GM21367 (cell line): ENCODE data around the gene TIMM13.
"Not testable (repeated sequence)": the region's sequence is repeated elsewhere in the genome, so short reads cannot be mapped to it uniquely, and the experiment has no call there.

Experiments used
- ATAC-seq: cut with Tn5 transposase; IDR thresholded peaks from one replicate; pipeline ENCODE4 v1.9.1; 2021; ENCODE audit not compliant: unreplicated experiment

TIMM13 gene

DNA sequence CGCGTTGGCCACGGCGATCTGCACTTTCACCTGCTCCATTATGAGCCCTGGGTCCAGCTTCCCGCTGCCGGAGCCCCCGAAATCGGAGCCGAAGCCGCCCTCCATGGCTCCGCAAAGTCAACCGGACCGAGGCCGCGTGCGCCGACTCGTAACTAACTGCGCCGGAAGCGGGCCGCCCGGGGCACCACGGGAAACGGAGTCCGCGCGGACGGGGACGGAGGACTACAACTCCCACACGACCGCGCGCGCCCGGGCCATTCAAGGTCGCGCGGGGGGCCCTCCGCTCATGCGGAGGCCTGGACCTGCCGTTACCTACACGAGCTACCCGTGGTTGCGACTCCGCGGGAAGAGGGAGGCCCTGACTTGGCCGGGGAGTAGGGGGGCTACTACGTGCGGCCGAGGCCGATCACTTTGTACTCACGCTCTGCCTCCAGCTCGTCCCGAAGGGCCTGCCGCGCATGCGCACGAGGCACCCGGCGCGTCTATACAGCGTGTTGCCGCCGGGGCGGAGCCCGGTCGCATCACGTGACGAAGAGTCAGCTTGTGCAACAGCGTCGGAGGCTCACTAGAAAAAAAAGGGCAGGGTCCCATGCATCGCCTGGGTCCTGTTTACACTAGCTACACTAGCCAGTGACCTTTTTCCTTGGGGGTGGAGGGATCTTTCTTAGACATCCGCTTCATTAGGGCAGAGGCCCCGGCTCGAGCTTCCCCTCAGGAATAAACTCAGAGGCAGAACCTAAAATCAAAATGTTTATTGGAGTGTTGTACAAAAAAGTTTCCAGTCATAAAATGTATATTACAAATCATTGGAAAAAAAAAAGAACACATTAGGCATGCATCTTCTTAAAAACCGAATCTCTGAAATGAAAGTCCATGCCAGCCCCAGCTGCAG is at the start of gene TIMM13:
TIMM13 (minus strand) TSS at position 158 of the 892 bp plus-strand sequence; CDS start at position 105, 53 bp downstream.
- peak; percentile 59 for ATAC-seq

DNA sequence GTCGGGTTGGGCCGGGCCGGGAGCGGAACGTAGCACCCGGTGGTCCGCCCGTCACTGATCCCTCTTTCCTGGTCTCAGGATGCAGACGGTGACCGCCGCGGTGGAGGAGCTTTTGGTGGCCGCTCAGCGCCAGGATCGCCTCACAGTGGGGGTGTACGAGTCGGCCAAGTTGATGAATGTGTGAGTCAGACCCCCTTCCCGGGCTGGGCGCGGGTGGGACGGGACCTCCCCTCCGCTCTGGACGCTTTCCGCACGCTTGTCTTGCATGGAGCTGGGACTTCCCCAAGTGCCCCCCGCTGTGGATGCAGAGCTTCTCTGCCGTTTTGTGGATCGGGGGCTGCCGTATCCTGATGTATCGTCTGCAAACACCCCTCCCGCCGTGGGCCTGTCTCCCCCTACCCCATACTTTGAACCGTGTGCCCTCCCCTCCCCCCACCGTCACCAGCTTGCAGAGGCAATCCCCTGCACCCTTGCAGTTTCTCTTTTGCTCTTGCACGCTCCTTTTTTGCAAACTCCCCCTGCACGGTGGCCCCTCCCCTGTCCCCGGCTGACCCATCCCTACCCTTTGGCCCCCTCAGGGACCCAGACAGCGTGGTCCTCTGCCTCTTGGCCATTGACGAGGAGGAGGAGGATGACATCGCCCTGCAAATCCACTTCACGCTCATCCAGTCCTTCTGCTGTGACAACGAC is 49.2 kb upstream of the TIMM13 start:
- ATAC-seq = peak; percentile 5

DNA sequence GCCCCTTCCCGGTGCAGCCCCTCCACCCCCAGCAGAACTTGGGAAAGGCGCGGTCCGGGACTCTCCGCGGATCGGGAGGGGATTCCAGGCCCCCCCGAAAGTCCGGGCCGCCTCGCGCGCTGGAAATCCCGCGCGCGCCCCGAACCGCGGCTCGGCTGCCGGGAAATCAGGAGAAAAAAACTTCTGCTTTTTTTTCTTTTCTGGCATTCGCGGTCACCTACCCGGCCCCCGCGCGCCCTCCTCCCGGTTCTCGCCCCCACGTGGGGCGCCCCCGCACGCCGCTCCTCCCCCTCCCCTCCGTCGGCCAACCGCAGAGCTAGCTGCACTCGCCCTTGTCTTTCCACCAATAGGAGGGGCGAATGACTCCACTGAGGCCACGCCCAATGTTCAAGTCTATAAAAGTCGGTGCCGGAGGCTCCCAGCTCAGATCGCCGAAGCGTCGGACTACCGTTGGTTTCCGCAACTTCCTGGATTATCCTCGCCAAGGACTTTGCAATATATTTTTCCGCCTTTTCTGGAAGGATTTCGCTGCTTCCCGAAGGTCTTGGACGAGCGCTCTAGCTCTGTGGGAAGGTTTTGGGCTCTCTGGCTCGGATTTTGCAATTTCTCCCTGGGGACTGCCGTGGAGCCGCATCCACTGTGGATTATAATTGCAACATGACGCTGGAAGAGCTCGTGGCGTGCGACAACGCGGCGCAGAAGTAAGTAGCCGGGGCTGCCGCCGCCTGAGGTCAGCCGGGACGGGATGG is 48.5 kb upstream of the TIMM13 start, which contains the start of gene GADD45B:
GADD45B (plus strand) TSS at position 426 of the 749 bp plus-strand sequence; CDS start at position 658, 232 bp downstream.
- peak; percentile 33 for ATAC-seq

DNA sequence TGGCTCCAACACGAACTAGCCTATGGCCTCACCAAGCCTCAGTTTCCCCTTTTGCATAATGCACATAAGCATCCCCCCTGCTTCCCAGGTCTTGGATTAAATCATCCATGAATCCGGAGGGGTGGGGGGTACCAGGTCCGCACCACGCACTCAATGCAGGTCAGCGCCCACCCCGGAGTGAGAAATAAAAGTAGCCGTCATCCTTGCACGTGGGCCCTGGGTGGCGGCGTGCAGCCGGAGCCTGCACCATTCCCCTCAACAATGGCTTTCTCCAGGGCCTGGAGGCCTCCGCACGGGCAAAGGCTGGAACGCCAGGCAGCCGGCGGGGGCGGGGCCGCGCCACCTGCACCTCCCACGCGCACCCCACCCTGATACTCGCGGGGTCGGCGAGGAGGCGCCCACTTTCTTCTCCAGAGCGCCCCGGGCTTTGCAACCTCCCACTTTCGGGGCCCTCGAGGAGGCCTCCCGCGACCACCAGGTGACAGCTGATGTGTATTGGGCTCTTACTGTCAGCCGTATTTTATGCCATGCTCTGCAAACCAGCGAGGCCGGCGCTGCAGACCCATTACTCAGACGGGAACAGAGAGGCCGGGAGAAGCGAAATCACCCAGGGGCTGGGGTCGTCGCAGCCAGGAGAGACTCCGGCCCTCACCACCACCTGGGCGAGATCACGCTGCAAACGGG is 47.8 kb upstream of the TIMM13 start:
- no peak for ATAC-seq

DNA sequence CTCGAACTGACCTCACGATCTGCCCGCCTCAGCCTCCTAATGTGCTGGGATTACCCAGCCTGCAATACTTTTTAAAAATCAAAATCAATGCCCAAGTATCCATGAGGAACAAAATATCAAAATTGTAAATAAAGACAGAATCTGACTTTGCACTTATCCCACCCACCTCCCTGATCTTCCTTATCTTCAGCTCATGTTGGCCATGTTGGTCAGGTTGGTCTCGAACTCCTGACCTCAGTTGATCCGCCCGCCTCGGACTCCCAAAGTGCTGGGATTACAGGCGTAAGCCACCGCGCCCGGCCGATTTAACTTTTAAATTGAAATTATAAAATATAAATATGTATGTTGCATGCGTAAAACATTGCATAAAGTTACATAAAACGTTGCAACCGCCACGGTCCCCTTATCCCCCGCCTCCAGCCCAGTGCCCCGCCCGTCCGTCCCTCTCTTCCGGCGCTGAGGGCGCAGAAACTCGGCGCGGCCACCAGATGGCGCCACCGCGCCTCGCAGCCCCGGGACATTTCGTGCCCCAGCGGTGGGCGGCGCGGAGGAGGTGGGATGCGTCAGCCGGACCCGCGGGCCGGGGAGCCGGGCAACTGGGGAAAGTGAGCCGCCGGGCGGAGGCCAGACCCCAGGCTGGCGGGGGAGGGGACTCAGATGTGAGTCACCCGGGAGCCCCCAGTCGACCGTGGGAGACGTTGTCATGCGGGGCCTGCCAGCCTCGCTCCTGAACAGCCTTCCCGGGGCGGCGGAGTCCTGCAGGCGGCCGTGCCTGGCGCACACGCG is 47.0 kb upstream of the TIMM13 start:
- ATAC-seq = peak; percentile 21

DNA sequence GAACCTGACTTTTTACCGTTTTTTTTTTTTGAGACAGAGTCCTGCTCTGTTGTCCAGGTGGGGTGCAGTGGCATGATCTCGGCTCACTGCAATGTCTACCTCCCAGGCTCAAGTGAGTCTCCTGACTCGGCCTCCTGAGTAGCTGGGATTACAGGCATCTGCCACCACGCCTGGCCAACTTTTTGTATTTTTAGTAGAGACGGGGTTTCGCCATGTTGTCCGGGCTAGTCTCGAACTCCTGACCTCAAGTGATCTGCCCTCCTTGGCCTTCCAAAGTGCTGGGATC is 42.5 kb upstream of the TIMM13 start:
- ATAC-seq = not testable (repeated sequence)

DNA sequence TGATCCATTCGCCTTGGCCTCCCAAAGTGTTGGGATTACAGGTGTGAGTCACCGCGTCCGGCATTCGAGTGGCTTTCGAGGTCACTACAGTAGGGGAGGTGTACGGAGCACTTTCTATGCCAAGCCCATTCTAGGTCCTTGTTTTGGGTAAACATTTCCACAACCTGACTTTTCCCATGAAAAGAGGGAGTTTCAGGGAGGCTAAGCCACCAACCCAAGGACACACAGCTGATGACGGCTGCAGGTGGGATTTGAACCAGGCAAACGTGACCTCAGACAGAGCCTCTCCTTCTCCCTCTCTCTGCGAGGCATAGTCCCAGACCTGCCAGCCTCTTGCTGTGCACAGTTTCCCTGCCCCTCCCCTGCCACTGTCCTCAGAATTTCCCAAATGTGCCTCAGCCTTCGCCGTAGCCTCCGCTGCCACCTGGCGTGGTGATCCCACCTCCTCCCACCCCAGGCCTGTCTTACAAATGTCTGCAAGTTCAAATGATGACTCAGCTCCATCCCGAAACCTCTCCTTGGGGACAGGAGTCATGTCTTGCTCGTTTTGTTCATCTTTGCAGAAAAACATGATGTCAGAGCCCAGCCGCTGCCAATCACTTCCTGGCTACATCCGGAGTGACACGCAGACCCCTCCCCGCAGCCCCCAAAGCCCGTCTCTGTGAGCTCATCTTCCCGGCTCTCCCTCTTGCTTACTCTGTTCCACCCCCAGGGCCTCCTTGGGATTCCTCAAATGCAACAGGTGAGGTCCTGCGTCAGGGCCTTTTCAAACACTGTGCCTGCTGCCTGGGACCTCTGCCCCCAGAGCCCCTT is 41.9 kb upstream of the TIMM13 start:
- no peak for ATAC-seq

DNA sequence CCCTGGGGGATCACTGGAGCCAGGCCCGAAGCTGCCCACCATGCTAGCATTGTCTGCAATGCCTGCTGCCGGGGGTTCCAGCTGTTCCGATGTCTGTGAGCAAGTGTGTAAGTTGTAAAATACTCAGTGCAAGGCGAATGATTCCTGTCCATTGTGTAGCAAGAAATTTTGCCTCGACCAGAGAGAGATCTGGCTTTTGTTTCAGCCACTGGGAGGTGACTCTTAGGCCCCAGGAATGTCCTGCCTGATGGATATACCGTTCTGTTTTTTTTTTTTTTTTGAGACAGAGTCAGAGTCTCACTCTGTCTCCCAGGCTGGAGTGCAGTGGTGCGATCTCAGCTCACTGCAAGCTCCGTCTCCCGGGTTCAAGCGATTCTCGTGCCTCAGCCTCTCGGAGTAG is 41.2 kb upstream of the TIMM13 start:
- no peak for ATAC-seq

DNA sequence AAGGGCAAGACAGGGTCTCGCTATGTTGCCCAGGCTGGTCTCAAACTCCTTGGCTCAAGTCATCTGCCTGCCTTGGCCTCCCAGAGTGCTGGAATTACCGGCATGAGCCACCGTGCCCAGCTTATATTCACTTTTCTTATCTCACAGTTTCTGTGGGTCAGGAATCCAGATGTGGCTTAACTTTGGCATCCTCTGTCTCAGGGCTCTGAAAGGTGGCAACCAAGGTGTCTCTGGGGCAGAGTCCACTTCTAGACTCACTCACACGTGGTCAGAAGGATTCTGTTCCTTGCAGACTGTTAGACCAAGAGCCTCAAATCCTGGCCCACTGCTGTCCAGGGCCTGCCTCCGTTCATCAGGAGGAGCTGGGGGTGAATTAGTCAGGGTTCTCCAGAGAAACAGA is 37.0 kb upstream of the TIMM13 start:
- ATAC-seq = no peak

DNA sequence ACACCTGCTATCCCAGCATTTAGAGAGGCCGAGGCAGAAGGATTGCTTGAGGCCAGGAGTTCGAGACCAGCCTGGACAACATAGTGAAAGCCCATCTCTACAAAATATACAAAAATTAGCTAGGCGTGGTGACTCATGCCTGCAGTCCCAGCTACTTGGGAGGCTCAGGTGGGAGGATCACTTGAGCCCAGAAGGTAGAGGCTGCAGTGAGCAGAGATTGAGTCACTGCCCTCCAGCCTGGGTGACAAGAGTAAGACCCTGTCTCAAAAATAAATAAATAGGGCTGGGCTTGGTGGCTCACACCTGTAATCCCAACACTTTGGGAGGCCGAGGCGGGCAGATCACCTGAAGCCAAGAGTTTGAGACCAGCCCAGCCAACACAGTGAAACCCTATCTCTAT is 36.3 kb upstream of the TIMM13 start:
- ATAC-seq = not testable (repeated sequence)

DNA sequence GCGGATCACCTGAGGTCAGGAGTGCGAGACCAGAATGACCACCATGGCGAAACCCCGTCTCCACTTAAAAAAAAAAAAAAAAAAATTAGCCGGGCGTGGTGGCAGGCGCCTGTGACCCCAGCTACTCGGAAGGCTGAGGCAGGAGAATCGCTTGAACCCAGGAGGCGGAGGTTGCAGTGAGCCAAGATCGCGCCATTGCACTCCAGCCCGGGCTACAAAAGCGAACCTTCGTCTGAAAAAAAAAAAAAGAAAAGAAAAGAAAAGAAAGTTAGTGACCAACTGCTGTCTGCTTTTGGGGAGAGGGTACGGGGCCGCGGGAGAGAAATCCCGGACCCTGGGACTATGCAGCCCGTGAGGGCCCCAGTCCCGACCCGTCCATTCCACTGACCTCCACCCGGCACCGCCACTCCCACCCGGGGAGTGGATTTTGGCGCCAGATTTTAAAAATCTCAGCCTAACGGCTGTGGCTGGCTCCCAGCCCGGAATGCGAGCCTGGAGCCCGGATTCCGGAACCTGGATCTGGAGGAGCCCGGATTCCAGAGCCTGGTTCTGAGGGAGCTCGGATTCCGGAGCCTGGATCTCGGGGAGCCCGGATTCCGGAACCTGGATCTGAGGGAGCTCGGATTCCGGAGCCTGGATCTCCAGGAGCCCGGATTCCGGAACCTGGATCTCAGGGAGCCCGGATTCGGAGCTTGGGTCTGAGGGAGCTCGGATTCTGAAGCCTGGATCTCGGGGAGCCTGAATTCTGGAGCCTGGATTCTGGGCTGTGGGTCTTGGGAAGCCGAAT is 35.4 kb upstream of the TIMM13 start:
- ATAC-seq = no peak

DNA sequence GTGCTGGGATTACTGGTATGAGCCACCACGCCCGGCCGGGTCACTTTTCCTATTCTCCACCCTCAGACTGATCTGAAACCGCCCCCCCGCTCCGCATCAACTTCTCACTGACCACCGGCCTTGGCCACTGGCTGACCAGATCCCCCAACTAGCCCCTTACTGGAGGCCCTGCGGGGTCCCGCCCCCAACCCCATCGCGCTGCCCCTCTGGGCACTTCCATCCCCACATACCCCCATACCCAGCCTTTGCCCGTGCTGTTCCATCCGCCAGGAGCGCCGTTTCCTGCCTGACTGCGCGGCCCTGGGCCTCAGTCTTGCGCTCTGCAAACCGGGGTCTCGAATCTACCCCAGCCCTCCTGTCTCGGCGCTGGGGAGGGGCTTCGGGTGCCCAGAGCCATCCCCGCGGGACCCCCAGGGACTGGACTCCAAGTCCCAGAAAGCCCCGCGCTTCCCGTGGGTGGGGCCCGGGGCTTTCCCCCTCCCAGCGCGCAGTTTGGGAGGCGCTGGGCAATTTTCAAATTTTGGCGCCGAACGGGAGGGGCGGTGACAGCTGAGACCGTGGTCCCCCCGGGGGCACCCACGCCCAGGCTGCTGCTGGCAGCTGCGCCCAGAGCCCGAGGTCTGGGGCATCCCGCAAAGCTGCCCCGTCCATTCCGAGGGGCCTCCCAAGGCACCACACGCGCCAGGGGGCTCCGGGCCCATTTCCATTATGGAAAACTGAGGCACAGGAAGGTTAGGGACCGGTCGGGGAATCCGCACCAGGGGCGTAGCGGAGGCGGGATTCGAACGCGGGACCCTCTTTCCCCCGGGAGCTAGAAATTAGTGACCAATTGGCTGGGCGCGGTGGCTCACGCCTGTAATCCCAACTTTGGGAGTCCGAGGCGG is 34.6 kb upstream of the TIMM13 start:
- ATAC-seq = no peak

DNA sequence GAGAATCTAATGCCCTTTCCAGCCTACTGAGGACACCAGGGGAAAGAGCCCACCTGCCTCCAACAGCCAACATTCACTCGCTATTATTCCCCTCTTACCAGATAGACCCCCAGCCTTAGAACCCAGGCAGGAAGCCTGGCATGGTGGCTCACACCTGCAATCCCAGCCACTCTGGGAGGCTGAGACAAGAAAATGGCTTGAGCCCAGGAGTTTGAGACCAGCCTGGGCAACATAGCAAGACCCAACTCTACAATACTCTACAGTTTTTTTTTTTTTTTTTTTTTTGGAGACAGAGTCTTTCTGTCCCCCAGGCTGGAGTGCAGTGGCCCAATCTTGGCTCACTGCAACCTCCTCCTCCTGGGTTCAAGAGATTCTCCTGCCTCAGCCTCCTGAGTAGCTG is 32.9 kb upstream of the TIMM13 start:
- ATAC-seq = no peak

DNA sequence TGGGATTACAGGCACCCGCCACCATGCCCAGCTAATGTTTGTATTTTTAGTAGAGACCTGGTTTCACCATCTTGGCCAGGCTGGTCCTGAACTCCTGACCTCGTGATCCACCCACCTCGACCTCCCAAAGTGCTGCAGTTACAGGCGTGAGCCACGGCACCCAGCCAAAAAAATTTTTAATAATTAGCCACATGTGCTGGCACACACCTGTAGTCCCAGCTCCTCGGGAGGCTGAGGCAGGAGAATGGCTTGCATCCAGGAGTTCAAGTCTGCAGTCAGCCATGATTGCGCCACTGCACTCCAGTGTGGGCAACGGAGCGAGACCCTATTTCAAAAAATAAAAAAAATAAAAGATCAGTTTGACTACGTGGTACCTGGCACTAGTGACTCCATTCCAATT is 31.4 kb upstream of the TIMM13 start:
- ATAC-seq = not testable (repeated sequence)

DNA sequence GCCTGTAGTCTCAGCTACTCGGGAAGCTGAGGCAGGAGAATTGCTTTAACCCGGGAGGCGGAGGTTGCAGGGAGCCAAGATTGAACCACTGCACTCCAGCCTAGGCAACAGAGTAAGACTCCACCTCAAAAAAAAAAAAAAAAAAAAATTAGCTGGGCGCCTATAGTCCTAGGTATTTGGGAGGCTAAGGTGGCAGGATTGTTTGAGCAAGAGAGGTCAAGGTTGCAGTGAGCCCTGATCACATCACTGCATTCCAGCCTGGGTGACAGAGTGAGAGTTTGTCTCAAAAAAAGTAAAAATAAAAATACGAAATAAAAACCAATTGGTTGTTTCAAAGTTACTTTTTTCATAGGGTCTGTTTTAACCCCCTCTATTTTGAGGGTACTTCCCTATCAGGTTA is 30.7 kb upstream of the TIMM13 start:
- no peak for ATAC-seq

DNA sequence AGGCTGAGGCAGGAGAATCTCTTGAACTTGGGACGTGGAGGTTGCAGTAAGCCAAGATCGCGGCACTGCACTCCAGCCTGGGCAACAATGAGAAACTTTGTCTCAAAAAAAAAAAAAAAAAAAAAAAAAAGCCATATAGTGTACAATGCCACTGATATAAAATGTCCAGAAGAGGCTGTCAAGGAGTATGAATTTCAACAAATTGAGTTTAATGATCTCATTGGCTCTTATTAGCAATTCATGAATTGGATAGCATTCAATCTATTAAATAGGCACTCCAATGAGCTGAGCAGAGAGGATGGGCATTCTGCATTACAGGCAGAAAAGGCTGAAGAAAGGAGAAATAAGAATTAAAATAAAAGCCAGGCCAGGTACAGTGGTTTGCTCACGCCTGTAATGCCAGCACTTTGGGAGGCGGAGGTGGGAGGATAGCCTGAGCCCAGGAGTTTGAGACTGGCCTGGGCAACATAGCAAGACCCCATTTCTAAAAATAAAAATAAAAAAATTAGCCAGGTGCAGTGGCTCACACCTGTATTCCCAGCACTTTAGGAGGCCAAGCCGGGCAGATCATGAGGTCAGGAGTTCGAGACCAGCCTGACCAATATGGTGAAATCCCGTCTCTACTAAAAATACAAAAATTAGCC is 30.1 kb upstream of the TIMM13 start:
- ATAC-seq = no peak
